Stimulated activated CD8-positive, alpha-beta memory T cell treated with anti-CD3 and anti-CD28 coated beads, Interleukin-7, amount 100 ng/mL, for 48 hours (primary cell): Measurements from ENCODE around the gene KRT77.
A peak's percentile ranks its signal among the peaks of the same experiment; 100 is the strongest.
"Not testable (repeated sequence)": the region's sequence is repeated elsewhere in the genome, so short reads cannot be mapped to it uniquely, and the experiment has no call there.

Source experiments
- DNase-seq, 2 donors: peaks; one replicate each; pipeline ENCODE4 v3.0.0-alpha.2; 2020; ENCODE audit warnings: low read depth in 1 of 2; ENCODE audit errors: extremely low read depth in 1 of 2

Gene KRT77

DNA sequence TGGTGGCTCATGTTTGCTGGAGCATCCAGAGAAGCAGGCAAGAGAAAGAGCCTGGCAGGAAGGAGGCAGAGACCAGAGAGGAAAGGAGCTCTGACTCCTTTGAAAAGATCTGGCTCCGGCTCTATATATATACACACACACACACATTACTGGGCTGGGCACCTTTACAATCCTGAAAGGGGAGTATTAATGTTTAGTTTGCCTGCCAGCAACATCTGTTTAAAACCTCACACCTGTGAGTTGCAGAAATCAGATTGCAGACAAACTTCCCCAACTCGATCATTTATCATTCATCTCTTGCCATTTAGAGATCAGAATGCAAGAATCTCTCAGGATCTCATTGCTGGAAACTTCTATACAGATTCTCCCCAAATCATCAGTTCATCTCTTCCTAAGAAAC lies at the start of gene KRT77:
KRT77 (minus strand) TSS at position 101 of the 400 bp plus-strand sequence; CDS start at position 11, 90 bp downstream.
- DNase-seq: no peak

DNA sequence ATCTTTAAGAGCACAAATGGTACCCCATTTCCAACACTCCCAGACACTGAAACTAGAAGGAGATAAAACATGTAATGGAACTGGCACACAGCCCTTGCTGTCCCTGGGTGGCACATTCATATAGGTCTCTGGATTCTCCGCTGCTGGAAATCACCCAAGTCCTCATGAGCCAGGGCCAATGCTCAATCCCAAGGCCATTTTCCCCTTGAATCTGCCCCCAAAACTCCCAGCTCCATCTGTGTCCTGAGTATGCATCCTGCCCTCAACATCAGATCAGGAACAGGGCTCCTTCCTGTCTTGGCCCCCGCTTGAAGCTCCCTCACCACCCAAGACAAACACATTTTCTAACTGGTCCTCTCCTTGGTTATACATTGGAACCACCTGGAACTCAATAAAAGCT lies 49.2 kb upstream of the KRT77 start:
- no peak for DNase-seq

DNA sequence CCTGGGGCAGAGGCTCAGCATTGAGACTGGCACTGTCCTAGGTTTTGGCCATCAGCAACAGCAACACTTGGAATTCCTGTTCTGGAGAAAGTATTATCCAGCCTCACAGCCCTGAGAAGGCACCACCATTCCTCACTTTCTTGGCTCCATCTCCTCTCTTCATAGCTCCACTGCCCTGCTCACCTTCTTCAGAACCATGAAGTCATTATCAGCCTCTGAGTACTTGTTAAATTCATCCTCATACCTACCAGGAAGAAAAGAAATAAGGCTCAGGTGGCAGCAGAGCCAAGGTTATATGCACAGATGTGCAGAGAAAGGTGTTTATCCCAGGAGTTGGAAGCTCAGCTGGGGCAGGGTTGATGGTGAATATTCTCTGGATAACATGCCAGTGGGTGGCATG lies 48.5 kb upstream of the KRT77 start:
- DNase-seq: no peak

DNA sequence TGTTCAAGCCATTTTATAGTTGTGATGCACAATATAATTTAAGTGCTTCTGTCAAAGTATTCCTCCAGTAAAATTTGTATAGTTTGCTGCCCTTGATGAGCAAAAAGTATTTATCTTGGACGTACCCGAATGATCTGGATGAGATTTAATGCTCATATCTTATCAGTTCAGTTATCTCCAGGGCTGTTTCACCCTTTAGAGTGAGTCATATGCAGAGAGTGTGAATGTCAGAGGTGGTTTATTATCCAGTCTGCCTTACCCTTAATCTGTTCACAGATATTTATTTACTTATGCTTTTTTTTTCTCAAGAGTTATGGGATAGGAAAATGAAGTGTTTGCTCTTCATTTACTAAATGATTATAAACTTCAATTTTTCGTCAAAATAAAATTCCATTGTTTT lies 47.2 kb upstream of the KRT77 start:
- DNase-seq: not testable (repeated sequence)

DNA sequence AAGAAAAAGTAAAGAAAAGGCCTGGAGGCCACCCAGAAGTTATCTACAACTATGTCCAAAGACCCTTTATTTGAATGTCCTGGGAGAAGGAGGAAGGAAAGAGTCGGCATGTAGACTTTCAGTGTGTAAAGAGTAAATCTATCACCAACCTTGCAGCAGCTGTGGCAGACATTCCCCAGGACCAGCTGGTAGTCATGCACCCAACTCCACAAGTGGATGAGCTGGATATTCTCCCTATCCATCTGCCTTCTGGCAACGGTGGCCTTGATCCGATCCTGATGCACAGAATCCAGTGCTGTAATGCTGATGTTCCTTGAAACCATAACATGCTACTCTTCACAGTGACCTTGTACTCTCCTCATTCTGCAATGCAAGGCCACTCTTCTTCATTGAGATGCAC lies 46.5 kb upstream of the KRT77 start:
- no peak for DNase-seq

DNA sequence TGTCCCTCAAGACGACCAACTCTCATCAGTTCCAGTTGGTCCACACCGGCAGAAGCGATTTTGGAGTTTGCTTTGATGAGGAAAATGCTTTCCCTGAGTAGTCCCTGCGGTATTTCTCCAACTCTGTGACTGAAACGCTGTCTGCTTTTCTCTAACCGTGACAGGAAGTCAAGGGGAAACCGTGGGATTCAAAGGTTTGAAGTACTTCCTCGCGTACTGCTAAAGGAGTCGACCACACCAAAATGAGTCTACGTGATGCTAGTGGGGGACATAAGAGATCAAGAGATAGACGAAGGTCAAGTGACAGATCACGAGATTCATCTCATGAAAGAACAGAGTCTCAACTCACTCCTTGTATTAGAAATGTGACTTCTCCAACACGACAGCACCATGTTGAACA lies 45.3 kb upstream of the KRT77 start:
- DNase-seq: no peak

DNA sequence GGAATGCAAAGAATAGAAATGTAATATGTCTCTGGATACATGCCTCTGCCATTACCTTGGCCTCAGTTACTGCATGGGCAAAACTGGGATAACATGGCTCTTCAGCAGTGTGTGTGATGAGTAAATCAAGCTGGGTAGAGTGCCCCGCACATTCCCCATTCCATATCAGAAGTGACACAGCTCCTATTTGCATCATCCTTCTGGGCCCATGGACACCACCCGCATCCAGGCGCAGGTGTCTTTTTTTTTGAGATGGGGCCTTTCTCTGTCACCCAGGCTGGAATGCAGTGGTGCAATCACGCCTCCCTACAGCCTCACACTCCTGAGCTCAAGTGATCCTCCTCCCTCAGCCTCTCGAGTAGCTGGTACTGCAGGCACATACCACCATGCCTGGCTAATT lies 42.2 kb upstream of the KRT77 start:
- DNase-seq: no peak

DNA sequence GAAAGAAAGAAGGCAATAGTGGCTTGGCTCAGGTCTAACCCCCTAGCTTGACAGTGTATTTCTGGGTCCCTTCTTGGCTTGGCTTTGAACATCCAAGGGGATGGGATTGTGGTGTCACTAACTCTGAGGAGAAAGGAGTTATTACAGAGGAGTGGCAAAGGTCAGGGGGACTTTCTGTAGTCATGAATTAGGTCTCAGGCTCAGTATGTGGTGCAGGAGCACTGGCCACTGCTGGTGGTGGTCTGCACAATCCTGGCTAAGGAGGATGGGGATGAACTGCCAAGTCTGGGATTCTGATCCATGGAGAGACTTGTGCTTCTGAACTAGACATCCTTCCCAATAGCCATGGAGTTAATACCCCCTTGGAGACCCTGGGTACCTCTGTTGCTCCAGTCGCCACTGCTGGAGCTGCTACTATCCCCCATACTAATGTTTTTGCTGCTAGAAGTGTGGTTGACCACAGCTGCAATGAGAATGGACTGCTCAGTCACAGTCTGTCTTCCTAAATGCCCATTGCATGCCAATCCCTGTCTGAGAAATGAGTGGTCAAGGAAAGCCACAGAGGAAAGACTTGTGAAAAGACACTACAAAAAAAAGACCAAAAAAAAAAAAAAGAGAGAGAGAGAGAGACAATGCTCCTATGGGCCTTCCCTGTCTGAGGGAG lies 41.3 kb upstream of the KRT77 start:
- DNase-seq: no peak

DNA sequence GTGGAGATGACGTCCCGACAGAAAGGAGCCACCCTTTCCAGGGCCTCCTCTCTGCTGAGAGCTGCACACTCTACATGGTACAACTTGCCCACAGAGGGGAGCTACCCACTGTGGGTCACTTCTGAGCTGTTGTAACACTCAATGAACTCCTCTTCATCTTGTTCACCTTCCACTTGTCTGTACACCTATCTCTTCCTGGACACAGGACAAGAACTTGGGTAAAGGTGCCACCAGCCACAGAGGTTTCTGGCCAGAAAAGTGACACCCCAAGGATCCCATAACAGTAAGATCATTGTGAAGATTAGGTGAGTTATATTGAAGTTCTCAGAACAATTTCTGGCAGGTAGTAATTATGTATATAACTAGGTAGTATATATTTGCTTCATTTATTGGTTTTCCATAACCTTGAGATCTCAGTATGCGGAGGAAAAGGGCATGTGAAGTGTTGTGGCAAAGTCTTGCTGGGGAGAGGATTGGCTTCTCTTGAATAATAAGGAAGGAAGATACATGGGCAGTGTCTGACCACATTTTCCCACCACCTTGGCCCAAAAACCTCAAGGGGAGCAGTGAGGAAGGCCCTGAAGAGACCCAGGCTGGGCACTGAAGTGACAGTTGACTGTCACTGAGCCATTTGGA lies 39.6 kb upstream of the KRT77 start:
- no peak for DNase-seq

DNA sequence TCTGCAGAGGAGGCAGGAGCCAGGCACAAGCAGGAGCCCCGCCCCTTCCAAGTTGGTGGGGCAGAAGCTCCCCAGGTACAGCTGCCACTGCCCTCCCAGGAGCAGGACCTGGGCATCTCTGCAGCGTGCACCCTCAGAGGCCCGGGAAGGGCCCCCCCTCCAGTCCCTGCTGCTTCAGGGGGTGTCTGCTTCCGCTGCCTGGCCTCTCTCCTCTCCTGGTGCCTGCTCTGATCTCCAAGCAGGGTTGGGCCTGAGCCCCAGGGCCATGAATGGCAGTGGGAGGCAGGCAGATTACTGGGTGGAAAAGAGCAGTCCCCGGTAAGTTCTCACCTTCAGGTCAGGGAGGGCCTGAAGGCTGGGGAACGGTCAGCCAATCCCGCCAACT lies 38.9 kb upstream of the KRT77 start:
- no peak for DNase-seq

DNA sequence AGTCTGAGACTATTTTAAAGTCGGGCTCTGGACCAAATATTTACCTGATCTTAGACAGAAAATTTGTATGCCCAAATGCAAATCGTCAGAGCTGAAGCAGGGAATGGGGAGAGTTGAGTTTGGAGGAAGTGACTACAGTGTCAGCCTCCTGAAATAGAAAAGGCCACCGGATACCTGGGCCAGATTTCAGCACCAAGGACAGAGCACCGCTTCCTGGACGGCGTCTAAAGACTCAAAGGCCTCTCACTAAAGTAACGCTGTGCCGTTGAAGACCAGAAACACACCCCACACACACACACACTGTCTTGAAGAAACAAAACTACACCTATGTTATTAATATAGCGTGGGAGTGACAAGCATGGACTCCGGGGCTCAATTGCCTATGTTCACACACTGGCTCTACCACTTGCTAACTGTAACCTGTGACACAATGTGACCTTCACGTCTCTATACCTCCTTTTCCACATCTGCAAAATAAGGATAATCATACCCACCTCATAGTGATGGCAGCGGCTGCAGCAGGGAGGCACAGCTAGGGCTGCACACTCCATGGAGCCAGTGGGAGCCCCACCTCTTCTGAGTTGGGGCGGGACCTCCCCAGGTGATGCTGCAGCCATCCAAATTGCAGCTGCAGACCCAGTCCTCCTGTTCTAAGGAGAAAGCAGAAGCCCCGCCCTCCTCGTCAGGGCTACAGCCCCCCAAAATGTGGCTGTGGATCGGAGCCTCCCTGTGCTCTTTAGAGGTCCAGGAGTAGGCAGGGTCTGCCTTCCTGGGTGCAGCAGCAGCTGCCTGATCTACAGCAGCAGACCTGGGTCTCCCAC lies 38.3 kb upstream of the KRT77 start:
- peak; percentile 4 to 32 for DNase-seq

DNA sequence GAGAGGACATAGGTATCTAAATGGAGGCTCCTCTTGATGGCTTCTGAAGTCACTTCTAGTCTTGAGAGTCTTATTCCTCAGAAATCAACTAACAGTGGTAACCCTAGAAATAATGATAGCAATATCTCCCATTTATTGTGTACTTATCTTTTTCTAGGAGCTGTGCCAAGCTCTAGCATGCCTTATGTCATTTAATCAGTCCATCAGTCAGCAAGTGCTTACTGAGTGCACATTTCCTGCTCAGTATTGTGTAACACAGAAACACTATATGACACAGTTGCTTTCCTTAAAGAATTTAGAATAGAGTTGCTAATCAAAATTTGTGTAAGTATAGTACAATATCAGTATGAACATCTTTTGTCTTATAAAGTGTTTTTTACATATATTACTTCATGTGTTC lies 37.3 kb upstream of the KRT77 start:
- no peak for DNase-seq

DNA sequence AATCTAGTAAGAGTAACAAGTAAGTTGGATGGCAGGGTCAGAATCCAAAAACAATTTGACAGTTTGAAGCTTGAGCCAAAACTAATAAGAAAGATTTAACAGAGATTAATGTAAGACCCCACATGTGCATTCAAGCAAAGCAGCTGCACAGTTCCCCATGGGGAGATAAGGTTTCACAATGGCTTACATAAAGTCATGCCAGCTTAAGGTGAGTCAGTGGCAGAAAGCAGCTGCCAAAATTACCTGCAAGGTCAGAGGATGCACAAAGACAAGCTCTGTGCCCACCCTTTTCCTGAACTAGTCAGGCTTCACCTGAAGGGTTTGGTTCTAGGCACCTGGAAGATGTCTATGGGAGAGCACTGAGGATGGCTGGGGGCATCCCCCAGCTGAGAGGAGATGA lies 36.6 kb upstream of the KRT77 start:
- no peak for DNase-seq

DNA sequence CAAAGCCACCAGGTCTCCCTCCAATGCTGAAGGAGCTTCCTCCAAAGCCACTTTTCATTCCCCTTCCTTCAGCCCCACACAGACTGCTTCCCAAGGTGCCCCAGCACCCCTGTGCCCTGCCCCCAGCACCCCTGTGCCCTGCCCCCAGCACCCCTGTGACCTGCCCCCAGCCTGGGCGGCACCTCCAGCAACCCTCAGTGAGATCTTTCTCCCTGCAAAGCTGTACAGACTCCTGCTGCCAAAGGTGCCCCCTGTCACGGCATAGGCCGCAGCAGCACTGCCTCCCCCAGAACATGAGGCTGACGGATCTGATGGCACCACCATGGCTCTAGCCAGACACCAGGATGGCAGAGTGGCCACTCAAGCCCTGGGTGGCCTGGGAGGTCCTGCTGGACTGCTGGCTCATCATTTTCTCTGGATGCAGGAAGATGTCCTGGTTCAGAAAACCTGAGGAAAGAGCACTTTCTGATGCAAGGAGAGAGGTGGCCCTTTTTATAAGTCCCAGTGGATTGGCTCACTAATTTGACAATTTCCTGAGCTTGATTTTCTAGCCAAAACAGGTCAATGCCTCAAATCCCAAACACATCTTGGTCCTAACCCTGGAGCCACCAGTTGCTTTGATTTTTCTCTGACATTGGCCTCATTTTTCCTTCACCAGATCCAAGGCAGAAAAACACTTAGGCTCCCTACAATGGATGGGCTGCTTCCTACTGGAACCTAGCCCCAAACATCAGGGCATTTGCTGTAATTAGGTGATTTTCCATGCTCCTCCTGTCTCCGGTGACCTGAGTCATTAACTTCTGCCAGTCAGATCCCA lies 32.7 kb upstream of the KRT77 start:
- no peak for DNase-seq

DNA sequence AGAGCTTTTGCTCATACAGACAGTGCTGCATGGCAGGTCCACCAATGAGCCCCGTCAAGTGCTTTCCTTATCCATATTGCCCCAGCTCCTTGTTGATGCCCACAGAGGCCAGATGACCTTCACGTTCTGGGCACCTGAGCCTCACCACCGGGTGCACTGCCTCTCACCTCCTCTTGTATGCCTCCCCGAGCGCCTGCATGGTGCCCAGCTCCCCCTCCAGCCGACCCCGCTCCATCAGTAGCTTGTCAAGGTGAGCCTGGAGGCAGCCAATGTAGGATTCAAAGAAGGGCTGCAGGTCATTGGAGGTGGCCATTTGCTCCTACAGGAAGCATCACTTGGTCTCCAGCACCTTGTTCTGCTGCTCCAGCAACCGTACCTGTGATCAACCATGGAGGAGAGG lies 31.8 kb upstream of the KRT77 start:
- DNase-seq: no peak

DNA sequence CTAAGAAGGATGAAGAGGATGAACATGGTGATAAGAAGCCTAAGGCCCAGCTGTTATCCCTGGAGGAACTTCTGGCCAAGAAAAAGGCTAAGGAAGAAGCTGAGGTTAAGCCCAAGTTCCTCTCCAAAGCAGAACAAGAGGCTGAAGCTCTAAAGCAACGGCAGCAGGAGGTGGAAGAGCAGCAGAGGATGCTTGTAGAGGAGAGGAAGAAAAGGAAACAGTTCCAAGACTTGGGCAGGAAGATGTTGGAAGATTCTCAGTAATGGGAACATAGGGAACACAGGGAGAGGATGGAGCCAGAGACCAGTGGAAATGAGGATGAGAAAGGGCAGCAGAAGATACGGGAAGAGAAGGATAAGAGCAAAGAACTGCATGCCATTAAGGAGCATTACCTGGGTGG lies 27.5 kb upstream of the KRT77 start:
- DNase-seq: no peak

DNA sequence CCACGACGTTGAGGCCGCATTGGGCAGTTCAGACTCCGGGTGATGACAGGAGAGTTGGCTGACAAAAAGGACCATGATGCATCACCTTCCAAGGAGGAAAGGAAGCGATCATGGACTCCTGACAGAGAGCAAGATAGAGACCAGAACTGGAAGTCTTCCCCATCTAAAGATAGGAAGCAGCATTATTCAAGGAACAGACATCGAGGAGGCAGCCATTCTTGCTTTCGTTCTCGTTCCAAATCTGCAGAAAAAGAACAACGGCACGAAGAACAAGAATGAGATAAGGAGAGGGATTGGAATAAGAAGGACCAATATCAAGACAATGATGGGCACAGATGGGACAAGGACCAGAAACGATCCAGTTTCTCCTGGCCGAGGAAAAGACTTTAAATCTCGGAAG lies 27.1 kb upstream of the KRT77 start:
- no peak for DNase-seq

DNA sequence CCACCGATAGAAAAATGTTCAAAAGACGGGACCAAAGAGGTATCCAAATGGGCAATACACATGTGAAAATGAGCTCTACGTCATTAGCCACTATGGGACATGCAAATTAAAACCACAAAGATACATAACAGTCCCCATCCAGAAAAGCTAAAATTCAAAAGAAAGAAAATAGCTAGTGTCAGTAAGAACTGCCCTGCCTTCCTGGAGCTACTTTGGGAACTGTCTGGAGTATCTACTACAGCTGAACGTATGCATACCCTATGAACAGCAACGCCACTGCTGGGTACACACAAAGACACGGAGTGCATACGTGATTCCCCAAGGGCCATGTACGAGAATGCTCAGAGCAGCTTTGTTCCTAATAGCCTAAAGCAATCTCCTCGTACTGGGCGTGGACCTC lies 25.8 kb upstream of the KRT77 start:
- DNase-seq: no peak

DNA sequence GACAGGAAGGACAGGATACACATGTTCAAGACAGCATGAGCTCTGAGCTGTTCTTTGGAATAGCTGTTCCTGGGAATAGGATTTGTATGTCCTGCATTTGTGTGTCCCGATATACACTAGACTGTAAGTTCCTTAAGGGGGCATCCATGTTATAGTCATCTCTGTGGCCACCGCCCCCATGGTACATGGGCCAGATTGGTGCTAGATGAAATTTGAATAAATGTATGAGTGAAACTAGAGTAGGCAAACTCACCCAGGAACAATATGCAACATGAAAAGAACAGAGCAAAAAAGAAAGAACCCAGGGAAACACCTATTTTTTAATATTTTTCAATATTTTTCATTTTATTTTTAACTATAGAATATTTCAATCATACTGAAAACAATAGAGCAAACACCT lies 25.1 kb upstream of the KRT77 start:
- no peak for DNase-seq

DNA sequence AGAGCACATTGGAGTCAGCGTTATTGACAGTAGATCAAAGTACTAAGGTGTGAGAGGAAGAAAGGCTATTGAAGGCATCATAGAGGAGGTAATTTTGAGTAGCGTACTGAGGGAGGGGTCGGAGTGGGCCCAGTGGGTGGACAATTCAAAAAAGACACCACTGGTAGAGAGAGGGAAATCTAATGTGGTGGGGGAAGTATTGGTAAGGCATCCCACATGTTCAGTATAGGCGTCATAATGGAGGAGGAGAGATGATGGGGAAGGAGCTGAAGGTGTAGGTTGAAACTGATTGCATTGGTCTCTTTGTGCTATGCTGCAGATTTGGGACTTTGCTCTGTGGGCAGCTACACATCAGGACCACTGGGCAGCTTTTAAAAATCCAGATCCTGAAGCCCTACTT lies 23.7 kb upstream of the KRT77 start:
- DNase-seq: no peak

DNA sequence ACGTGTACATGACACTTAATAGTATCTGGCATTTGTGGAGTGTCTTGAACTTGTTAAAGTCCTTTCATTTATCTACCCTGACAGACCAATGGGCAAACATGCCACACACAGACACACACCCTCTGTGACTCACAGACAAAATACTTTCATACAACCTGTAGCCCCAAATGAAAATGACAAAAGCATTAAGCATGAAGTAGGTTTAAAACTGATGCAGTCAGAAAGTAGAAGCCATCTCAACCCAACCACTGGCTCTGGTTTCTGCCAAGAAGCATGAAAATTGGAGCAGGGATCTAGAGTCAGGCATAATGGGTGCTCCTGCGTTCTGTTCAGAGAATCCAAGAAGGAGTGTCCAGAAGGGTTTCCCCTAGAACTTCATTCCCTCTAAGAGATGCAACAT lies 23.1 kb upstream of the KRT77 start:
- no peak for DNase-seq
